ENCODE results near the gene FTCD. TPM values are rescaled to one million over a fixed set of nuclear protein-coding genes. Genes with fewer than 3 reads are reported as not detected.
"Not testable (repeated sequence)": the region's sequence is repeated elsewhere in the genome, so short reads cannot be mapped to it uniquely, and the experiment has no call there.

FTCD gene
- total RNA-seq, 1 donor from 2014 or later: 0.83 TPM

DNA sequence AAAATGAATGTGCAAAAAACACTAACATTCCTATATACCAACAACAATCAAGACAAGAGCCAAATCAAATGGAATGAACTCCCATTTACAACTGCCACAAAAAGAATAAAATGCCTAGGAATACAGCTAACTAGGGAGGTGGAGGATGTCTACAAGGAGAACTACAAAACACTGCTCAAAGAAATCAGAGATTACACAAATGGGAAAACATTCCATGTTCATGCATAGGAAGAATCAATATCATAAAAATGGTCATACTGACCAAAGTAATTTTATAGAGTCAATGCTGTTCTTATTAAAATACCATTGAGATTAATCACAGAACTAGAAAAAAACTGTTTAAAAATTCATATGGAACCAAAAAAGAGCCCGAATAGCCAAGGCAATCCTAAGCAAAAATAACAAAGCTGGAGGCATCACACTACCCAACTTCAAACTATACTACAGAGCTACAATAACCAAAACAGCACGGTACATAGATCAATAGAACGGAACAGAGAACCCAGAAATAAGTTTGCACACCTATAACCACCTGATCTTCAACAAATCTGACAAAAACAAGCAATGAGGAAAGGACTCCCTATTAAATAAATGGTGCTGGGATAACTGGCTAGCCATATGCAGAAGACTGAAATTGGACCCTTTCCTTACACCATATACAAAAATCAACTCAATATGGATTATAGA, 21.2 kb upstream of the FTCD start:
- DNase-seq (ENCODE audit: low spot score); intact Hi-C loops (cut with DNase I): not testable (repeated sequence)

DNA sequence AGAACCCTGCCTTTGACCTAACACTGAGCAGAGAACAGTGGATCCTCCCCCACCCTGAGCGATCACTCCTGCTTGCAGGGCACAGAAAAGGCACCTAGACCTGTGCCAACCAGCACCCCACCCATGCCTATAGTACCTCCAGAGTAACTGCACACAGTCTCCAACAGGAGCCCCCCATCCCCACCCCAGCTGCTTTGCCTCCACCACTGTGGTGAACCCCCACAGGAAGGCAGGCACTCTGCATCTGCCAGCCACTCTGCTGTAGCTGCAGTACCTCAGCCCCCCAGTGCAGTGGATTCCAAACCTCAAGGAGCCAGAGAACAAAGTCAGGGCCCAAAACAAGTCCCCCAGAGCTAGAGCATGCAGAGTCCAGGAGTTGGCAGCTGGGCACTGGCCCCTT, 18.2 kb upstream of the FTCD start:
- DNase-seq (ENCODE audit: low spot score): peak; percentile 39
- intact Hi-C loops (cut with DNase I): no loop called here

DNA sequence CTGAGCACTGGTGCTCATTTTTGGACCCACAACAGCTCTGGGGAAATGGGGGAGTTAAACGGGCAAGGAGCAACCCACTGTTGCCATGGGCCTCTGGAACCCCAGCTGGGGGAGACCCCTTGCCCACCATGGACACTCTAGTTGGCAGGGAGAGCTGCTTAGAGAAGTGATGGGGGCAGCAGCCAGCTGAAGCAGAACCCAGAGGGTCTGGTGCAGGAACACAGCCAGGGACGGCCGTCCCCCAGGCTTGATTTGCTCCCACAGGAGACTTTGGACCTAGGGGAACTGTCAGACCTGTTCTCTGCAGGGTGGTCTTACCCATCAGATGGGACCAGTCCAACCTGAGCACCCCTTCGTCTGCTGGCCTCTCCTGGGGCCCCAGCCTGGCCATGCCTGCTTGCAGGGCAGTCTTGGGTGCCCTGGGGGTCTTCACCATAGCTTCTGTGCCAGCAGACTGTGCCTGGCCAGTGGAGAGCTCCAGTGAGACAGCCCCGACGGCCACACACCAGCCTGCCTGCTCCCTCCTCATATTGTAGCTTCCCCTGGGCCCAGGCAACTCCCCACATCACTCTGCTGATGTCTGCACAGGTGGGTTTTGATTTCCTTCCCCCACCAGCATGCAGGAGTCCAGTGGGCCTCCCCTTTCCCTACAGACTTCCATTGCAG, 17.6 kb upstream of the FTCD start:
- intact Hi-C loops (cut with DNase I): no loop called here
- peak; percentile 38 for DNase-seq (ENCODE audit: low spot score)

GRCh38 chr21:46171996-46172862, 16.9 kb upstream of the FTCD start:
- intact Hi-C loops (cut with DNase I): no loop called here
- peak; percentile 43 for DNase-seq (ENCODE audit: low spot score)

- intact Hi-C loops (cut with DNase I): no loop called here
- DNase-seq (ENCODE audit: low spot score): peak; percentile 2
Observed at GRCh38 chr21:46171585-46171984, 16.2 kb upstream of the FTCD start.

DNA sequence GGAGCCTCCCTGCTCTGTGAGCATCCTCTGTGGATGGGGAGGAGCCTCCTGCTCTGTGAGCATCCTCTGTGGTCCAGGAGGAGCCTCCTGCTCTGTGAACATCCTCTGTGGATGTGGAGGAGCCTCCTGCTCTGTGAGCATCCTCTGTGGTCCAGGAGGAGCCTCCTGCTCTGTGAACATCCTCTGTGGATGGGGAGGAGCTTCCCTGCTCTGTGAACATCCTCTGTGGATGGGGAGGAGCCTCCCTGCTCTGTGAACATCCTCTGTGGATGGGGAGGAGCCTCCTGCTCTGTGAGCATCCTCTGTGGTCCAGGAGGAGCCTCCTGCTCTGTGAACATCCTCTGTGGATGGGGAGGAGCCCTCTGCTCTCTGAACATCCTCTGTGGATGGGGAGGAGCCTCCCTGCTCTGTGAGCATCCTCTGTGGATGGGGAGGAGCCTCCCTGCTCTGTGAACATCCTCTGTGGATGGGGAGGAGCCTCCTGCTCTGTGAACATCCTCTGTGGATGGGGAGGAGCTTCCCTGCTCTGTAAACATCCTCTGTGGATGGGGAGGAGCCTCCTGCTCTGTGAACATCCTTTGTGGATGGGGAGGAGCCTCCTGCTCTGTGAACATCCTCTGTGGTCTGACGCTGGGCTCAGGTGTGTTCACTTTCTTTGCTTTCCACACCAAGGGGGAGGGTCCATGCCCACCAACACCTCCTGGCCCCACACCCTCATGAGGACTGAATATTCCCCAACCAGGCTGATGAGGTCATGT, 15.2 kb upstream of the FTCD start:
- intact Hi-C loops (cut with DNase I): not testable (repeated sequence)
- DNase-seq (ENCODE audit: low spot score): peak; percentile 26

GRCh38 chr21:46168659-46169386, 13.4 kb upstream of the FTCD start:
- DNase-seq (ENCODE audit: low spot score): peak; percentile 17
- intact Hi-C loops (cut with DNase I): no loop called here

- intact Hi-C loops (cut with DNase I): no loop called here
- peak; percentile 76 for DNase-seq (ENCODE audit: low spot score)
Observed at GRCh38 chr21:46168238-46168637, 12.9 kb upstream of the FTCD start.

- DNase-seq (ENCODE audit: low spot score): no peak
- intact Hi-C loops (cut with DNase I): no loop called here
Observed at GRCh38 chr21:46165098-46165497, 9.7 kb upstream of the FTCD start.

- intact Hi-C loops (cut with DNase I): no loop called here
Observed at GRCh38 chr21:46163380-46163779, 8.0 kb upstream of the FTCD start.

GRCh38 chr21:46161633-46162592, 6.5 kb upstream of the FTCD start:
- peak; percentile 62 for DNase-seq (ENCODE audit: low spot score)
- intact Hi-C loops (cut with DNase I): no loop called here

More at GRCh38 chr21:46163380-46163779, 8.0 kb upstream of the FTCD start:
- DNase-seq (ENCODE audit: low spot score): no peak

GRCh38 chr21:46160907-46161632, 5.7 kb upstream of the FTCD start:
- intact Hi-C loops (cut with DNase I): no loop called here
- DNase-seq (ENCODE audit: low spot score): peak; percentile 49

DNA sequence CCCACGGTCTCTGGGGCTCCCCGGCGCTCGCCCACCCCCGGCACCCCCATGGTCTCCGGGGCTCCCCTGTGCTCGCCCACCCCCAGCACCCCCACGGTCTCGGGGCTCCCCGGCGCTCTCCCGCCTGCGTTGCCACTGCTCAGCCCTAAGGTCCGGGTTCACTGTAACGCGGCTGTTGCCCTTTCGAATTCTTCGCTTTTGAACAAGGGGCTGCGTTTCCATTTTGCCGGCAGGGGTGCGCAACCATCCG, 5.2 kb upstream of the FTCD start:
- intact Hi-C loops (cut with DNase I): no loop called here
- DNase-seq (ENCODE audit: low spot score): peak; percentile 10

GRCh38 chr21:46159841-46160656, 4.7 kb upstream of the FTCD start:
- intact Hi-C loops (cut with DNase I): no loop called here
- peak; percentile 54 for DNase-seq (ENCODE audit: low spot score)

DNA sequence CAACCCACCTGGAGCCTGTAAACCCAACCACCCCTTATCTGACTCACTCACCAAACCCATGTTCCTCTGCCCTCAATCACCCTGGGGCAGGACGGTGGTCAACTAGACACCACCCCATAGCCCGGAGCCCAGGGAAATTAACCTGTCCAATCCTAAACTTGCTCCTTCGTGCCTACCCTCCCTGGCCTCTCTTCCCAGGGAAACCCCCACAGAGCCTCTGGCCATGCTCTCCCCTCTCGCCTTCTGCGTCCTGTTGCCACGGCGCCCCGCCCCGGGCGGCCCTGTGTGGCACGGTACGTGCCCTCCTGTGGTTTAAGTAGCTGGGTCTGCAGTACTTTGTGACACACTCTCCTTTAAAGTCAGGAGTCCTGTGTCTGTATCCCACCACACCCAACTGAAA, 4.0 kb upstream of the FTCD start:
- intact Hi-C loops (cut with DNase I): no loop called here

DNA sequence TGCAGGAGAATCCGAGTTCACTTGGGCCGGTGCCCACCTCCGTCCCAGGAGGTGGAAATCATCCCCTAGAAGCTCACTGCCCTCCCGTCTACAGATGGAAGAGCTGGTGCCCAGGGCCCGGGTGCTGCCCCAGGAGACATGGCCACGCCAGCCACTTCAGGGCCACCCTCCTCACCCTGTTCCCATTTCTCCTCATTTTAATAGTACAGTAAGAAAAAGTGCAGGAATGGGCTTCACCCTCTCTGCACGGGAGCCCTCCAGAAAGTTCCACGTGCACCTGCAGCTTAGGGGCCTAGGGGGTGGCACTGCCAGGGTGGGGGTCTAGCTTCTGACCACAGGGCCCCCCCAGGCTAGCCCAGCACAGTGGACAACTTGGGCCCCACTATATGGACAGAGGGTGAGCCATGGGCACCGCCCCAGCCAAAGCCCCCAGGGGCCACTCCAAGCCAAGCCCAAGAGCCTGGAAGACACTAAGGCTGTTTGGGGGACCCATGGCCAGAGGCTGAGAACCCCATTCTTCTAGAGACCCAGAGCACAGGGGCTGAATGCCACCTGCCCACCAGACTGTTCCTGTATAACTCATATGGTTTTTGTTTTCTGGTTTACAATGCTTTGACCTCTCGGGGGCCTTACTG, 3.4 kb upstream of the FTCD start:
- intact Hi-C loops (cut with DNase I): no loop called here
- peak; percentile 62 for DNase-seq (ENCODE audit: low spot score)

More for the DNA sequence above, 4.0 kb upstream of the FTCD start:
- DNase-seq (ENCODE audit: low spot score): no peak

Data from cardiac septum (tissue), 1 donor.